IMR-90 (cell line): Measurements from ENCODE around the gene CADM2. TPM values are rescaled to one million over a fixed set of nuclear protein-coding genes. Genes with fewer than 3 reads are reported as not detected.

Experiments used
- ATAC-seq: fragments of 200-7000 bp; cut with Tn5 transposase; 2 replicates; pipeline ENCODE4 v1.9.1; 2020; ENCODE audit warnings: low read depth, mild to moderate bottlenecking, moderate library complexity
- BruUV-seq: library from RNA; stranded (reverse); fragments of 400-500 nt; replicated peaks from 2 replicates; lab custom pipeline; 2021; lab: Mats Ljungman, UMichigan
- CTCF ChIA-PET: fragments of 300-600 bp; formaldehyde crosslinking; extraction: SDS; loops from one replicate; lab custom pipeline; 2021; ENCODE audit warnings: antibody characterized with exemption; lab: Yijun Ruan, JAX
- POLR2A ChIA-PET: fragments of 300-600 bp; sonication (Branson Sonifier 250); formaldehyde crosslinking; loops from one replicate; lab custom pipeline; 2022; ENCODE audit warnings: antibody characterized with exemption; ENCODE audit not compliant: unreplicated experiment; lab: Charles Lee
- DNase-seq: peaks from one replicate; pipeline ENCODE4 v3.0.0; 2013
- H2AFZ ChIP-seq: replicated peaks from 2 replicates; pipeline ENCODE3; 2013; ENCODE audit warnings: low read length, mild to moderate bottlenecking; ENCODE audit not compliant: poor library complexity
- H2AK5ac ChIP-seq: 2 replicates; pipeline ENCODE4 v1.6.1; 2013; ENCODE audit warnings: low read depth, low read length, inconsistent platforms
- H2AK9ac ChIP-seq: replicated peaks from 2 replicates; pipeline ENCODE3; 2013; ENCODE audit warnings: mild to moderate bottlenecking, low read depth, low read length, moderate library complexity; ENCODE audit not compliant: poor library complexity
- H2BK120ac ChIP-seq: 2 replicates; pipeline ENCODE4 v1.6.1; 2013; ENCODE audit warnings: low read depth, low read length, inconsistent platforms
- H2BK15ac ChIP-seq: 3 replicates; pipeline ENCODE4 v1.6.1; 2013; ENCODE audit warnings: low read depth, low read length, inconsistent platforms
- H2BK20ac ChIP-seq: 2 replicates; pipeline ENCODE4 v1.6.1; 2013; ENCODE audit warnings: low read depth, mild to moderate bottlenecking, inconsistent platforms, low read length, moderate library complexity
- H2BK5ac ChIP-seq: 2 replicates; pipeline ENCODE4 v1.6.1; 2013; ENCODE audit warnings: mild to moderate bottlenecking, low read depth, low read length, inconsistent platforms; ENCODE audit not compliant: poor library complexity, severe bottlenecking
- H3K14ac ChIP-seq: replicated peaks from 2 replicates; pipeline ENCODE4 v1.6.1; 2013; ENCODE audit warnings: low read depth, low read length, inconsistent platforms
- H3K18ac ChIP-seq: 2 replicates; pipeline ENCODE4 v1.6.1; 2013; ENCODE audit warnings: low read depth, low read length, control low read depth
- H3K23ac ChIP-seq: 2 replicates; pipeline ENCODE4 v1.6.1; 2013; ENCODE audit warnings: low read depth, low read length, inconsistent platforms
- H3K27ac ChIP-seq: 2 replicates; pipeline ENCODE4 v1.5.1; 2013; ENCODE audit warnings: mild to moderate bottlenecking, control low read depth, low read length; ENCODE audit not compliant: insufficient read depth
- H3K27me3 ChIP-seq: 2 replicates; pipeline ENCODE4 v1.6.1; 2013; ENCODE audit warnings: low read length; ENCODE audit not compliant: control insufficient read depth, insufficient read depth
- H3K36me3 ChIP-seq: 2 replicates; pipeline ENCODE4 v1.6.1; 2013; ENCODE audit warnings: low read length, mixed read lengths; ENCODE audit not compliant: control insufficient read depth, insufficient read depth
- H3K4ac ChIP-seq: 2 replicates; pipeline ENCODE4 v1.6.1; 2013; ENCODE audit warnings: low read depth, low read length, inconsistent platforms
- H3K4me1 ChIP-seq: 2 replicates; pipeline ENCODE4 v1.6.1; 2013; ENCODE audit warnings: low read length, mixed read lengths; ENCODE audit not compliant: control insufficient read depth, insufficient read depth
- H3K4me2 ChIP-seq: 2 replicates; pipeline ENCODE4 v1.6.1; 2013; ENCODE audit warnings: low read depth, mild to moderate bottlenecking, control low read depth, low read length, moderate library complexity
- H3K4me3 ChIP-seq: 2 replicates; pipeline ENCODE4 v1.5.1; 2013; ENCODE audit warnings: low read depth, mild to moderate bottlenecking, control low read depth, low read length, moderate library complexity; ENCODE audit not compliant: insufficient read depth
- H3K56ac ChIP-seq: 2 replicates; pipeline ENCODE4 v1.6.1; 2013; ENCODE audit warnings: low read length, inconsistent platforms; ENCODE audit not compliant: insufficient read depth; ENCODE audit errors: extremely low read depth
- H3K79me1 ChIP-seq, 2 experiments: 2 replicates each; pipeline ENCODE4 v1.6.1; 2013; ENCODE audit warnings: low read length in 2 of 2, inconsistent platforms in 1 of 2, low read depth in 1 of 2
- H3K9ac ChIP-seq: 2 replicates; pipeline ENCODE4 v1.6.1; 2013; ENCODE audit warnings: low read depth, low read length, control low read depth
- H3K9me1 ChIP-seq: 2 replicates; pipeline ENCODE4 v1.6.1; 2013; ENCODE audit warnings: low read length, inconsistent platforms; ENCODE audit not compliant: insufficient read depth
- H3K9me3 ChIP-seq: 2 replicates; pipeline ENCODE4 v1.6.1; 2013; ENCODE audit warnings: low read length; ENCODE audit not compliant: control insufficient read depth, insufficient read depth
- H4K20me1 ChIP-seq: 2 replicates; pipeline ENCODE4 v1.6.1; 2013; ENCODE audit warnings: low read length, inconsistent platforms; ENCODE audit not compliant: insufficient read depth
- H4K5ac ChIP-seq: 2 replicates; pipeline ENCODE4 v1.6.1; 2013; ENCODE audit warnings: mild to moderate bottlenecking, low read depth, low read length, control low read depth
- H4K8ac ChIP-seq, 2 experiments: 2 replicates each; pipeline ENCODE4 v1.6.1; 2013; ENCODE audit warnings: low read depth in 2 of 2, low read length in 2 of 2, control low read depth in 1 of 2, inconsistent platforms in 1 of 2
- H4K91ac ChIP-seq: 2 replicates; pipeline ENCODE4 v1.6.1; 2013; ENCODE audit warnings: low read depth, low read length, inconsistent platforms; ENCODE audit not compliant: insufficient read depth
- CEBPB ChIP-seq: IDR thresholded peaks from 2 replicates; pipeline ENCODE4 v1.6.1; 2012; ENCODE audit warnings: low read depth, low read length, improper control_type of control experiment
- FOS ChIP-seq: fragments of 150-350 bp; IDR thresholded peaks from 2 replicates; pipeline ENCODE4 v1.6.1; 2016; ENCODE audit warnings: low read depth, low read length
- NFE2L2 ChIP-seq: fragments of 150-350 bp; IDR thresholded peaks from 2 replicates; pipeline ENCODE4 v1.6.1; 2016; ENCODE audit warnings: low read depth, mild to moderate bottlenecking, low read length
- RAD21 ChIP-seq: IDR thresholded peaks from 2 replicates; pipeline ENCODE4 v1.6.1; 2012; ENCODE audit warnings: low read length, improper control_type of control experiment
- WGBS, 2 experiments: methylation state at CpG; one replicate each; pipeline versions ENCODE4 v1.1.5 to v1.1.7; 2013; ENCODE audit warnings: missing lambda C conversion rate in 2 of 2; ENCODE audit not compliant: insufficient read length in 1 of 2; ENCODE audit errors: extremely low coverage in 2 of 2; 5-methylcytosine and 5-hydroxymethylcytosine counted together
- dilution Hi-C: fragments of 300-500 bp; cut with HindIII; formaldehyde crosslinking; loops from one replicate; pipeline ENCODE4 v1.14.3; 2018; ENCODE audit warnings: low sequenced_read_pairs; ENCODE audit not compliant: unreplicated experiment
- in situ Hi-C: fragments of 300-500 bp; cut with MboI; formaldehyde crosslinking; loops from 3 replicates; pipeline ENCODE4 v1.14.3; 2019; ENCODE audit warnings: low sequenced_read_pairs, inconsistent platforms, mixed read lengths
- intact Hi-C: fragments of 100-400 bp; cut with micrococcal nuclease; formaldehyde crosslinking; loops from 2 replicates; pipeline ENCODE4 v1.10.0; 2022
- polyA plus RNA-seq, 3 experiments: library from polyadenylated mRNA; depleted of rRNA; stranded (reverse); fragments of >200 nt; gene quantifications; 2 replicates each; pipeline ENCODE4 v1.2.3, GENCODE V29; 2012; ENCODE audit warnings: low replicate concordance in 1 of 3
- total RNA-seq: library from RNA; depleted of rRNA; stranded (reverse); fragments of >200 nt; gene quantifications from 2 replicates; pipeline ENCODE4 v1.2.3, GENCODE V29; 2012

The CADM2 gene
- total and polyA plus RNA-seq, 2 of the 4 experiments (the other 2 are of a cell fraction) = not detected

- Histone ChIP-seq H4K20me1 (no peaks in the 10 kb centered on the region), H3K27ac (no peak overlapping the region), H3K56ac (no peak overlapping the region), H3K18ac (no peak overlapping the region), H3K23ac (no peak overlapping the region), H2BK20ac (no peak overlapping the region), H3K4me1 (no peaks in the 10 kb centered on the region), H3K4ac (no peak overlapping the region), H2BK5ac (no peak overlapping the region), H2BK15ac (no peak overlapping the region), H4K91ac (no peak overlapping the region), H2AFZ (no peak overlapping the region), H3K27me3 (no peaks in the 10 kb centered on the region), H4K8ac (no peak overlapping the region), H4K5ac (no peak overlapping the region), H2AK9ac (no peak overlapping the region), H2AK5ac (no peak overlapping the region), H3K14ac (no peak overlapping the region), H3K4me3 (no peak overlapping the region), H3K79me1 (no peaks in the 10 kb centered on the region), H3K9ac (no peak overlapping the region), H3K4me2 (no peak overlapping the region), H3K9me3 (no peaks in the 10 kb centered on the region), H2BK120ac (no peak overlapping the region), H3K9me1 (no peaks in the 10 kb centered on the region), H3K36me3 (no peaks in the 10 kb centered on the region)
- BruUV-seq = no TSS peak
- intact Hi-C loops = no loop called here
- WGBS, 2 experiments = no CpG with 5 or more reads among the region's 1 CpG
- in situ Hi-C loops = no loop called here
- dilution Hi-C loops = no loop called here
- POLR2A ChIA-PET = no interaction called here
- TF ChIP-seq CEBPB (no peak), NFE2L2 (no peak), FOS (no peak), RAD21 (no peak)
- CTCF ChIA-PET = no interaction called here
- ATAC-seq = no peak
- no peak for DNase-seq
These were observed 723.1 kb downstream of the CADM2 start for GRCh38 chr3:85681906-85682305.
